Measurements from ENCODE around the gene USP44.
"Not testable (repeated sequence)": the region's sequence is repeated elsewhere in the genome, so short reads cannot be mapped to it uniquely, and the experiment has no call there.

The USP44 gene

DNA sequence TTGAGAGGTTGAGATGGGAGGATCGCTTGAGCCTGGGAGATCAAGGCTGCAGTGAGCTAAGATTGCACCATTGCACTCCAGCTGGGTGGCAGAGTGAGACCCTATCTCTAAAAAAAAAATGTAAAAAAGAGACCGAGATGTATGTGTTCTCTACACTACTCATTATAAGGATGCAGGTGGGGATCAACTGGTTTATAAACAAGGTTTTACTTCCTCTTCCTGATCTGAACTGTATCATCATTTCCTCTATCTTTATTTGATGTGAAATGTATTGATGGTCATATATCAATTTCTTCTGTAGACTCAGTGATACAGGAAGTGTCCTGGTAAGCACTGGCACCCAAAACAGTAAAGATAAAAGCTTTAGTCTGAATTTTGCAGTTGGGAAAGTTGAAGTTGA lies 20.1 kb upstream of the USP44 start:
- Histone ChIP-seq H3K27ac (ENCODE audit: low read depth, low read length) (no peak overlapping the region), H3K4me1 (ENCODE audit: control insufficient read depth, insufficient read depth, low read length) (no peaks in the 10 kb centered on the region)

GRCh38 chr12:95568045-95568444 lies 16.8 kb upstream of the USP44 start:
- H3K9ac ChIP-seq (ENCODE audit: low read length); H3K4me3 ChIP-seq (ENCODE audit: low read length); H3K27ac ChIP-seq (ENCODE audit: low read depth, low read length); H3K36me3 ChIP-seq (ENCODE audit: control insufficient read depth, insufficient read depth, low read length); H3K4me1 ChIP-seq (ENCODE audit: control insufficient read depth, insufficient read depth, low read length); H3K27me3 ChIP-seq (ENCODE audit: control insufficient read depth, insufficient read depth, low read length): not testable (repeated sequence)

More for the DNA sequence above, 20.1 kb upstream of the USP44 start:
- Histone ChIP-seq H3K4me3 (ENCODE audit: low read length) (no peak overlapping the region), H3K36me3 (ENCODE audit: control insufficient read depth, insufficient read depth, low read length) (no peaks in the 10 kb centered on the region), H3K9ac (ENCODE audit: low read length) (no peak overlapping the region), H3K27me3 (ENCODE audit: control insufficient read depth, insufficient read depth, low read length) (no peaks in the 10 kb centered on the region)

DNA sequence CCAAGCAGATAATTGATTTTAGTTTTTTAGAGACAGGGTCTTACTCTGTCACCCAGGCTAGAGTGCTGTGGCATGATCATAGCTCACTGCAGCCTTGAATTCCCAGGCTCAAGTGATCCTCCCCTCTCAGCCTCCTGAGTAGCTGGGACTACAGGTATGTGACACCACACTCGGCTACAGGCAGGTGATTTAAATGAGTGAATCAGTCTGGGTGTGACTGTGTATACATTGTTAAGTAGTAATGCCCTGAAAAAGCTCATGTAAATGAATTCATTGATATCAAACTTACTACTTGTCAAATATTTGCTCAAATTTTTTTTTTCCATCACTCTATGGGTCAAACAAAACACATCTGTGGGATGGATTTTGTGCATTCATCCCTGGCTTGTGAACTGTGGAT lies 6.3 kb upstream of the USP44 start:
- Histone ChIP-seq H3K4me1 (ENCODE audit: control insufficient read depth, insufficient read depth, low read length) (no peaks in the 10 kb centered on the region), H3K36me3 (ENCODE audit: control insufficient read depth, insufficient read depth, low read length) (no peaks in the 10 kb centered on the region), H3K9ac (ENCODE audit: low read length) (no peak overlapping the region), H3K27me3 (ENCODE audit: control insufficient read depth, insufficient read depth, low read length) (no peaks in the 10 kb centered on the region), H3K27ac (ENCODE audit: low read depth, low read length) (no peak overlapping the region), H3K4me3 (ENCODE audit: low read length) (no peak overlapping the region)

- no peaks in the 10 kb centered on the region for H3K36me3 ChIP-seq (ENCODE audit: control insufficient read depth, insufficient read depth, low read length)
- no peak overlapping the region for H3K9ac ChIP-seq (ENCODE audit: low read length)
- no peak overlapping the region for H3K27ac ChIP-seq (ENCODE audit: low read depth, low read length)
- no peaks in the 10 kb centered on the region for H3K27me3 ChIP-seq (ENCODE audit: control insufficient read depth, insufficient read depth, low read length)
- no peak overlapping the region for H3K4me3 ChIP-seq (ENCODE audit: low read length)
- no peaks in the 10 kb centered on the region for H3K4me1 ChIP-seq (ENCODE audit: control insufficient read depth, insufficient read depth, low read length)
These were observed 3.3 kb upstream of the USP44 start for GRCh38 chr12:95554532-95555071.

GRCh38 chr12:95553197-95553943 lies 2.1 kb upstream of the USP44 start:
- H3K36me3 ChIP-seq (ENCODE audit: control insufficient read depth, insufficient read depth, low read length), result no peaks in the 10 kb centered on the region
- H3K4me1 ChIP-seq (ENCODE audit: control insufficient read depth, insufficient read depth, low read length), result no peaks in the 10 kb centered on the region
- no peak overlapping the region for H3K4me3 ChIP-seq (ENCODE audit: low read length)
- H3K9ac ChIP-seq (ENCODE audit: low read length), result no peak overlapping the region
- H3K27ac ChIP-seq (ENCODE audit: low read depth, low read length), result no peak overlapping the region
- H3K27me3 ChIP-seq (ENCODE audit: control insufficient read depth, insufficient read depth, low read length), result peaks cover 2% of the 10 kb centered on the region

DNA sequence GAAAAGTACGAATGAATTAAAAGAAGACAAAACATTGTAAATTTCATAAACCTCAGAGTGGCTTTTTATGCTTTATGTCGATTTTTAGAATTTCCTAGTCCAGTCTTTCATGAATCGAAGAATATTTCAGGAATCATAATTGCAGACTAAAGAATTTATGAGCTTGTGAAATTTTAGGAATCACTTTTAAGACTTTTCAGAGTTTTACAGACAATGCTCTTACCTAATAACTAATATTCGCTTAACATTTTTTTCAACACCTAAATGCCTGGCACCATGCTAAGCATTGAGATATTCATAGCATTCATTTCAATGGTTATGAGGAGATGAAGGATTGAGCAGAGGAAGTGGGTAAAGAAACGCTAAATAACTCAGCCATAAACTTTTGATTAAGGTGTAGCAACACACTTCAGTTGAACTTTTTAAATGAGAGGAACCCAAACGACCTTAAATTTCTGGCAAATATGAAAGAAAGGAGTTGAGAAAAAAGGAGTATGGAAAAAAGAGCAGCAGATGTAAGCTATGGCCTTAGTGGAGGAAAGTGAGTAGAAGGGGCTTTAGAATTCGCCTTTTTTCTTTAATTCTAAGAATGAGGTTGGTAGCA lies 739 bp upstream of the USP44 start:
- Histone ChIP-seq H3K4me1 (ENCODE audit: control insufficient read depth, insufficient read depth, low read length) (no peaks in the 10 kb centered on the region), H3K4me3 (ENCODE audit: low read length) (no peak overlapping the region), H3K27ac (ENCODE audit: low read depth, low read length) (no peak overlapping the region), H3K9ac (ENCODE audit: low read length) (no peak overlapping the region), H3K36me3 (ENCODE audit: control insufficient read depth, insufficient read depth, low read length) (no peaks in the 10 kb centered on the region), H3K27me3 (ENCODE audit: control insufficient read depth, insufficient read depth, low read length) (peaks cover 2% of the 10 kb centered on the region)

- Histone ChIP-seq H3K4me1 (ENCODE audit: control insufficient read depth, insufficient read depth, low read length) (no peaks in the 10 kb centered on the region), H3K27ac (ENCODE audit: low read depth, low read length) (no peak overlapping the region), H3K27me3 (ENCODE audit: control insufficient read depth, insufficient read depth, low read length) (peaks cover 2% of the 10 kb centered on the region), H3K36me3 (ENCODE audit: control insufficient read depth, insufficient read depth, low read length) (no peaks in the 10 kb centered on the region), H3K4me3 (ENCODE audit: low read length) (peak overlapping the region; percentile 62), H3K9ac (ENCODE audit: low read length) (no peak overlapping the region)
These were observed 1.7 kb downstream of the USP44 start for GRCh38 chr12:95549392-95550084.

GRCh38 chr12:95548539-95549391 lies 2.5 kb downstream of the USP44 start:
- Histone ChIP-seq H3K4me1 (ENCODE audit: control insufficient read depth, insufficient read depth, low read length) (no peaks in the 10 kb centered on the region), H3K9ac (ENCODE audit: low read length) (no peak overlapping the region), H3K4me3 (ENCODE audit: low read length) (peak overlapping the region; percentile 81), H3K27me3 (ENCODE audit: control insufficient read depth, insufficient read depth, low read length) (peaks cover 2% of the 10 kb centered on the region), H3K36me3 (ENCODE audit: control insufficient read depth, insufficient read depth, low read length) (no peaks in the 10 kb centered on the region), H3K27ac (ENCODE audit: low read depth, low read length) (peak overlapping the region; percentile 55)

DNA sequence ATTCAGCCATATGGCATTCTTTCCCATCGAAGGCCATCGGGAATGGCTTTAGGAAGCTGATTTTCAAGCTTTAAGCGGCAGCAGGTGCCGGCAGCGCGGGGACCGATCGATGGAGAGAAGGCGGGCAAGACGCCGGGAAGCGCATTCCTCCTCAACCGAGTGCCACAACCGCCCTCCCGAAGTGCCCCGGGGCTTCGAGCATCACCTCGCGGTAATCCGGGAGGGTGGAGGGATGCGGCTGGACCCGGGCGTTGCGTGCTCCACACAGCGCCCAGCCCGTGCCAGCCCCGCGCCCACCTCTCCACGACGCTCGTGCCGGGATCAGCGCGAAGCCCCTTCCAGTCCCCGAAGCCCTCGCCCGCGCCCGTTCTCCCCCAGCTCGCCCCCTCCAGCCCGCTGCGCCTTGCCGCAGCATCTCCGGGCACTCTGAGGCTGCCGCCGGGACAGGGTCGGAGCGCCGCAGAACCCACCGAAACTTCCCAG lies 3.2 kb downstream of the USP44 start:
- no peaks in the 10 kb centered on the region for H3K36me3 ChIP-seq (ENCODE audit: control insufficient read depth, insufficient read depth, low read length)
- peaks cover 2% of the 10 kb centered on the region for H3K27me3 ChIP-seq (ENCODE audit: control insufficient read depth, insufficient read depth, low read length)
- H3K27ac ChIP-seq (ENCODE audit: low read depth, low read length), result peak overlapping the region; percentile 55
- H3K9ac ChIP-seq (ENCODE audit: low read length), result no peak overlapping the region
- H3K4me3 ChIP-seq (ENCODE audit: low read length), result peak overlapping the region; percentile 81
- no peaks in the 10 kb centered on the region for H3K4me1 ChIP-seq (ENCODE audit: control insufficient read depth, insufficient read depth, low read length)

DNA sequence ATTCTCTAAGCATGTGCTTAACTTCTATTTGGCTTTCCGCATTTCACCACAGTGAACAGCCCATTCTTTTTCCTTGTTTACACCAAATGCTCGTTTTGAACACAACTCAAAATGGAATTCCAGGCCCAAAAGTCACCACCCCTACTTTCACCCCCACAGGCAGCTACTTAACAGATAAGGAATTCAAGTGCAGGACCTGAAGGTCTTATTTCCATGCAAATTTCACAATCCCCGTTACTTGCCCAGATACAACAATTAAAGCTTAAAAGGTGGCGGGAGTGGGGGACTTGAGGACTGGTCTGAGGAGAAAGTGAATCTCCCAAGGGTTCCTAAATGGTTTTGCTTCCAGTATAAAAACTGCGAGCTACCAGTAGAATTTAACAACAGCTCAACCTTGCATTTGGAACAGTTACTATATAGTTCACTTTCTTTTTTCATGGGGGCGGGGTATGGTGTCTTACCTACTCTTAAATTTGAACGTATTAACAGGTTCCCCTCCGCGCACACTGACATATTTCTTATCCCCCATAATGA lies 3.7 kb downstream of the USP44 start:
- Histone ChIP-seq H3K4me1 (ENCODE audit: control insufficient read depth, insufficient read depth, low read length) (no peaks in the 10 kb centered on the region), H3K27me3 (ENCODE audit: control insufficient read depth, insufficient read depth, low read length) (peaks cover 2% of the 10 kb centered on the region), H3K36me3 (ENCODE audit: control insufficient read depth, insufficient read depth, low read length) (no peaks in the 10 kb centered on the region), H3K27ac (ENCODE audit: low read depth, low read length) (peak overlapping the region; percentile 55), H3K9ac (ENCODE audit: low read length) (no peak overlapping the region), H3K4me3 (ENCODE audit: low read length) (peak overlapping the region; percentile 81)

- H3K4me1 ChIP-seq (ENCODE audit: control insufficient read depth, insufficient read depth, low read length), result no peaks in the 10 kb centered on the region
- H3K27me3 ChIP-seq (ENCODE audit: control insufficient read depth, insufficient read depth, low read length), result peaks cover 2% of the 10 kb centered on the region
- no peak overlapping the region for H3K9ac ChIP-seq (ENCODE audit: low read length)
- H3K36me3 ChIP-seq (ENCODE audit: control insufficient read depth, insufficient read depth, low read length), result no peaks in the 10 kb centered on the region
- H3K4me3 ChIP-seq (ENCODE audit: low read length), result no peak overlapping the region
- no peak overlapping the region for H3K27ac ChIP-seq (ENCODE audit: low read depth, low read length)
These were observed 4.8 kb downstream of the USP44 start for GRCh38 chr12:95546491-95546813.

All from rectal smooth muscle tissue (tissue), 1 donor.